Head of caudate nucleus (tissue), 42 donors: ENCODE data around the gene PRKN.
A peak's percentile ranks its signal among the peaks of the same experiment; 100 is the strongest.
"Not testable (repeated sequence)": the region's sequence is repeated elsewhere in the genome, so short reads cannot be mapped to it uniquely, and the experiment has no call there.

Experiments used
- DNase-seq, 42 donors: peaks; one replicate each; pipeline versions ENCODE4 v3.0.0 to v3.0.0-alpha.2; 2020 to 2021; ENCODE audit warnings: mixed read lengths in 7 of 42
- intact Hi-C: fragments of 100-400 bp; cut with DNase I; formaldehyde crosslinking; loops from one replicate; pipeline ENCODE4 v1.15.0; 2022

PRKN gene

GRCh38 chr6:161837449-161837735 lies 890.2 kb downstream of the PRKN start:
- no peak for DNase-seq
- intact Hi-C loops, result no loop called here

GRCh38 chr6:161836643-161837448 lies 890.7 kb downstream of the PRKN start:
- DNase-seq, result peak in 24 of 42 donors; percentile 7 to 60 (median 28)
- intact Hi-C loops, result no loop called here

DNA sequence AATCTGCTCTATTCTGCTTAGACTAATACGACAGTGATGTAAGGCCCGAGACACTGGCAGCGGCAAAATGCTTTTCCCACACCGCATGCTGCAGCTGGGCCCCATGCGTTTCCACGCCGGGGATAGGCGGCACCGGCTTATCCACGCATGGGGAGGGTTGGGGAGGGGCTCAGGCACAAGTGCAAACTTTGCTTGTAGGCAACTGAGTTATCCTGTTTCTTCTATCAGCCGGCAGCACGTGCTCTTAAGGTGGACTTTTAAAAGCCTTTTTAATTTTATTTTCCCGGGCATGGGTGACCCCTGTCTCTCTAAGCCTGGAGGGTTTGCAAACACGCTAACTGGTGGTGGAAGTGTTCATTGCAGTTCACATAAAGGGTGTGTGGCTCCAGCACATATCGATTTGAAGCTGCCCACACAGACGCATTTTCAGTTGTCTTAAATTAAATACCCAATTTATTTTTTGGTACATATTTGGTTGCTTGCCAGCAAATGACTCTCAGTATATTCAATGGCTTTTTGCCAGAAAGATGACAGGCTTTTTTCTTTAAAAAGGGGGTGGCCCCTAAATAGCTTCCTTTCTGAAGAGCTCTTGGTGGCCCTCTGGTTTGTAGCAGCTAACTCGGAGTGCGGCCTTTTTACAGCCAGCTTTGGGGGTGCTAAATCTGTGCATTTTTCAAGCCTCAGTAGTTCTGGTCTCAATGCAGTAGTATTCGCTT lies 891.9 kb downstream of the PRKN start:
- intact Hi-C loops, result no loop called here
- peak in 17 of 42 donors; percentile 6 to 66 (median 27) for DNase-seq

GRCh38 chr6:161834426-161834825 lies 893.1 kb downstream of the PRKN start:
- DNase-seq, result peak in 1 of 42 donors; percentile 25
- intact Hi-C loops, result no loop called here

GRCh38 chr6:161833099-161833860 lies 894.3 kb downstream of the PRKN start:
- intact Hi-C loops, result no loop called here
- DNase-seq, result peak in 1 of 42 donors; percentile 26

GRCh38 chr6:161832622-161833021 lies 894.9 kb downstream of the PRKN start:
- DNase-seq, result peak in 1 of 42 donors; percentile 39
- intact Hi-C loops, result no loop called here

- peak in 1 of 42 donors; percentile 33 for DNase-seq
These were observed 896.5 kb downstream of the PRKN start for GRCh38 chr6:161830866-161831616.

GRCh38 chr6:161829291-161829729 lies 898.3 kb downstream of the PRKN start:
- intact Hi-C loops, result no loop called here
- peak in 25 of 42 donors; percentile 13 to 73 (median 43) for DNase-seq

More at GRCh38 chr6:161830866-161831616, 896.5 kb downstream of the PRKN start:
- intact Hi-C loops, result no loop called here

GRCh38 chr6:161828355-161828754 lies 899.2 kb downstream of the PRKN start:
- intact Hi-C loops, result no loop called here
- DNase-seq, result peak in 1 of 42 donors; percentile 16

DNA sequence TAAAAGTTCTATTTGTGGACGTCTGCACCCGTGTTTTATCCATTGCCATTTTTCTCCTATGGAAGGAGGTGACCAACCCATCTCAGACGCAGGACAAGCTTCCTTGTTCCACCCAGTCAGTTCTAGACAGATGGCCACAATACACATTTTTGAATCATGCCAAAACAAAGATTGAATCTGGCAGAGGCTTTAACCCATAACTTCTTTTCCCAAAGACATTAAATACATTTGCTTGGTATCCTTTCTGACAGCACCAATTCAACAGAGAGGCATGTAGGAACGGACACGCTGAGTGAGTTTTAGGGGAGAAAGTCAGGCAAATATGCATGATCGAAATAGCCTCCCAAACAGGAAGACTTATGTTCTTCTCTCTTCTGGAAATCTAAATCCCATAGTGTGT lies 901.1 kb downstream of the PRKN start:
- intact Hi-C loops, result no loop called here
- DNase-seq, result no peak

GRCh38 chr6:161822204-161822603 lies 905.4 kb downstream of the PRKN start:
- DNase-seq, intact Hi-C loops: not testable (repeated sequence)

- peak in 1 of 42 donors; percentile 7 for DNase-seq
- intact Hi-C loops, result no loop called here
These were observed 909.7 kb downstream of the PRKN start for GRCh38 chr6:161817881-161818280.

- no peak for DNase-seq
- intact Hi-C loops, result no loop called here
These were observed 911.6 kb downstream of the PRKN start for GRCh38 chr6:161815965-161816364.

DNA sequence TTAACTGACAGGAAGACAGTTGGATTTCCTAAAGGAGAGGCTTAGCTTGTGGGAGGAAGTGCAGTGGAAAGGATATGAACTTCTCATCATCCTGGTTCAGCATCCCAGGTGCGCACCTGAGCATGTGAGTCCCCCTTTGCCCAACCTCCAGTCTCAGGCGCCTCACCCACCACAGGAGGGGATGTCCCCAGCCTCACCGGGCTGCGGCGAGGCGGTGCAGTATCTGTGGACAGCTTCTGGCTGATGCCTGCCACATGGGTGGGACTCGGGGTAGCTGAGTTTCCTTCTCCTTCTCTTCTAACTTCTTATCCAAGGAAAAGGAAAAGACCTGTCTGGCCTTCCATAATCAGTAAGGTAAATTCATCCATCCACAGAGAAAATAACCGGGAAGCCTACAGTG lies 914.4 kb downstream of the PRKN start:
- DNase-seq, result no peak
- intact Hi-C loops, result no loop called here

DNA sequence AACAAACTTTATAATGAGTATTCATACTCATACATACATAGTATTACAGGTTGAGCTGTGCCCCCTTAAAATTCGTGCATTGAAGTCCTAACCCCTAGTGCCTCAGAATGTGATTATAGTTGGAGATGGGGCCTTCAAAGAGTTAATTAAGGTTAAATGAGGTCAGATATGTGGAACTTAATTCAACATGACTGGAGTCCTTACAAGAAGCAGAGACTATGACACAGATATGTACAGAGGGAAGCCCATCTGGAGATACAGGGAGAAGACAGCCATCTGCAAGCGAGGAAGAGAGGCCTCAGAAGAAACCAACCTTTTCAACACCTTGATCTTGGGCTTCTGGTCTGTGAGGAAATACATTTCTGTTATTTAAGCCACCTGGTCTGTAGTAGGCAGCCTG lies 917.6 kb downstream of the PRKN start:
- no peak for DNase-seq
- intact Hi-C loops, result no loop called here

DNA sequence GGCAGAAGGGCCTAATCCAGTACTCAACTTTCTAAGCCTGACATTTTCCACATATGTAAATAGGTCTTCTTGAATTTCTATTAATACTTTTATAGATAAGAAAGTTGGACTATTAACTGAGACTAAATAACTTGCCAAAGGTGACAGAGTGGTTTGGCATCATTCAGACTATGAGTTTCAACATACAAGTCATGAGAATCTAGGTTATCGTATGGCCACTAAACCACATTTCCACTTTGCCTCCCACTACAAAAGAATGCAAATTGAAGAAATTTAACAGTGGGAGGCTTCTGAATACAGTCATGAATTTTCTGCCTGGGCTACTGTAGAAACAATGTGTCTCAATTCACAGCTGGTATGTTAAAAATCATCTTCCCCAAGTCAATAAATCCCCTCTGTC lies 922.7 kb downstream of the PRKN start:
- no peak for DNase-seq
- intact Hi-C loops, result no loop called here

- DNase-seq, result no peak
These were observed 924.4 kb downstream of the PRKN start for GRCh38 chr6:161803131-161803530.

DNA sequence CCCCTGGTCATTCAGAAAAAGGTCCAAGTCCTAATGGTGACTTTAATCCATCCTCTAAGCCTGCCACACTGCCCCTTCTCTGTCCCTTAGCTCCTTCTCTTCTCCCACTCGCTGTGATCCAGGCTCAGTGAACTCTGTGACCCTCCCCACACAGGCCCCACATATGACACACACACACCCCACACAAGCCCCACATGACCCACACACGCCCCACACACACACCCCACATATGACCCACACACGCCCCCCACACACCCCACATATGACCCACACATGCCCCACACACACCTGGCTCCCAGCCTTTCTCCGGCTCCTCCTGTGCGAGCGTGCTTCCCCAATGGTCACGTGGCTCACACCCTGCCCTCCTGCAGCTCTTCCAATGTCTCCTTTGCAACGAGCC lies 925.3 kb downstream of the PRKN start:
- no peak for DNase-seq
- intact Hi-C loops, result no loop called here

More at GRCh38 chr6:161803131-161803530, 924.4 kb downstream of the PRKN start:
- intact Hi-C loops, result no loop called here

DNA sequence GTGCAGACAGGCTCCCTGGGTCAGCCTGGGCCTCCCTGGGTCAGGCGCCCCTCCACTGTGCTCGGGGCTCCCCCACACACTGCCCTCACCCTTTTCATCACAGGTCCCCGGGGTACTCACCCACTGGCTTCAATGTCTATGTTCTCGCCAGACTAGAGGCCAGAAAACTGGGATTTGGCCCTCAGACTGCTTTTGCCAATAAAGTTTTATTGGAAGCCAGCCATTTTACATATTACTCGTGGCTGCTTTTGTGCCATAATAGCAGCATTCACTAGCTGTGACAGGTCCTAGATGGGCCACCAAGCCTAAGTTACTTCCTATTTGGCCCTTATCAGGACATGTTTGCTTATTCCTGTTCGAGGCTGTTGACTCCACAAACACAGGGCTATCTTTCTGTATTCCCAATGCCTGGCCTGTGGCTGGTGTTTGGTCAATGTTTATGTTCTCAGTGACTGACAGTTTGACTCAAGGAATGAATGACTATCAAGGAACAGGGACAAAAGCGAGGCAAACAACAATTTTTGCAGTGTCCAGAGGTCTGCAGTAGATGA lies 928.6 kb downstream of the PRKN start:
- no peak for DNase-seq

More for the DNA sequence above, 928.6 kb downstream of the PRKN start:
- intact Hi-C loops, result no loop called here
